ENCODE results near the gene KCNK16. TPM values are rescaled to one million over a fixed set of nuclear protein-coding genes. Genes with fewer than 3 reads are reported as not detected.
"Not testable (repeated sequence)": the region's sequence is repeated elsewhere in the genome, so short reads cannot be mapped to it uniquely, and the experiment has no call there.

The KCNK16 gene
- polyA plus RNA-seq, 3 donors = not detected

- H3K36me3 ChIP-seq (replicated peaks in 1 of 2; ENCODE audit: control insufficient read depth in 1 of 2, insufficient read depth in 2 of 2, low read length in 2 of 2) = no peaks in the 10 kb centered on the region
- H3K9me3 Mint-ChIP-seq = peaks cover 0 to 6% (median 0%) of the 10 kb centered on the region in 7 donors
- intact Hi-C loops (cut with micrococcal nuclease) = no loop called here
- H3K27me3 Mint-ChIP-seq (ENCODE audit: low read depth in 3 of 3) = peaks cover 4 to 7% (median 6%) of the 10 kb centered on the region in 3 donors
- H3K27ac ChIP-seq (ENCODE audit: low read depth in 1 of 2, low read length in 2 of 2) = no peak overlapping the region
- no peaks in the 10 kb centered on the region for H4K20me1 ChIP-seq (ENCODE audit: insufficient read depth, low read length)
- WGBS (ENCODE audit: insufficient coverage) = no CpG with 5 or more reads among the region's 2 CpGs
- no peak overlapping the region for H2AFZ ChIP-seq (ENCODE audit: insufficient read depth, low read depth, low read length, poor library complexity, severe bottlenecking)
- H3K9me3 ChIP-seq (replicated peaks in 1 of 2; ENCODE audit: control insufficient read depth in 1 of 2, insufficient read depth in 1 of 2, low read length in 2 of 2) = no peaks in the 10 kb centered on the region
- peaks cover 28 to 32% of the 10 kb centered on the region in 2 donors for H3K4me1 ChIP-seq (ENCODE audit: control insufficient read depth in 1 of 2, insufficient read depth in 2 of 2, low read length in 2 of 2)
- H3K4me1 Mint-ChIP-seq = peaks cover 33% of the 10 kb centered on the region
- no peak overlapping the region for H3K4me3 ChIP-seq (replicated peaks in 1 of 3; ENCODE audit: low read depth in 2 of 3, low read length in 3 of 3)
- H3K27ac Mint-ChIP-seq = peak overlapping the region in 3 of 7 donors; percentile 13 to 79 (median 70)
- no peak overlapping the region for H3K4me2 ChIP-seq (replicated peaks; ENCODE audit: extremely low read depth, low read length, poor library complexity, severe bottlenecking)
- H3K4me3 Mint-ChIP-seq = no peak overlapping the region
- H3K79me2 ChIP-seq (ENCODE audit: insufficient read depth, low read length) = no peaks in the 10 kb centered on the region
- DNase-seq = peak; percentile 61 to 92 (median 78)
- TF ChIP-seq, protein P1, sequence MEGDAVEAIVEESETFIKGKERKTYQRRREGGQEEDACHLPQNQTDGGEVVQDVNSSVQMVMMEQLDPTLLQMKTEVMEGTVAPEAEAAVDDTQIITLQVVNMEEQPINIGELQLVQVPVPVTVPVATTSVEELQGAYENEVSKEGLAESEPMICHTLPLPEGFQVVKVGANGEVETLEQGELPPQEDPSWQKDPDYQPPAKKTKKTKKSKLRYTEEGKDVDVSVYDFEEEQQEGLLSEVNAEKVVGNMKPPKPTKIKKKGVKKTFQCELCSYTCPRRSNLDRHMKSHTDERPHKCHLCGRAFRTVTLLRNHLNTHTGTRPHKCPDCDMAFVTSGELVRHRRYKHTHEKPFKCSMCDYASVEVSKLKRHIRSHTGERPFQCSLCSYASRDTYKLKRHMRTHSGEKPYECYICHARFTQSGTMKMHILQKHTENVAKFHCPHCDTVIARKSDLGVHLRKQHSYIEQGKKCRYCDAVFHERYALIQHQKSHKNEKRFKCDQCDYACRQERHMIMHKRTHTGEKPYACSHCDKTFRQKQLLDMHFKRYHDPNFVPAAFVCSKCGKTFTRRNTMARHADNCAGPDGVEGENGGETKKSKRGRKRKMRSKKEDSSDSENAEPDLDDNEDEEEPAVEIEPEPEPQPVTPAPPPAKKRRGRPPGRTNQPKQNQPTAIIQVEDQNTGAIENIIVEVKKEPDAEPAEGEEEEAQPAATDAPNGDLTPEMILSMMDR (IDR thresholded peaks at IDR 0.05) = no peak
- no peak overlapping the region for H3K9ac ChIP-seq (ENCODE audit: insufficient read depth, low read length, poor library complexity, severe bottlenecking)
- H3K36me3 Mint-ChIP-seq = peaks cover 0 to 2% of the 10 kb centered on the region in 2 donors
- H3K27me3 ChIP-seq (ENCODE audit: control insufficient read depth in 2 of 2, insufficient read depth in 2 of 2, low read length in 2 of 2) = no peaks in the 10 kb centered on the region
Measured at GRCh38 chr6:39289490-39289889, 33.0 kb downstream of the KCNK16 start.

GRCh38 chr6:39287601-39288000 lies 34.9 kb downstream of the KCNK16 start:
- 100% methylated on average over 2 of the region's 3 CpGs for WGBS (ENCODE audit: insufficient coverage)
- Histone ChIP-seq H3K9ac (ENCODE audit: insufficient read depth, low read length, poor library complexity, severe bottlenecking) (no peak overlapping the region), H3K9me3 (replicated peaks in 1 of 2; ENCODE audit: control insufficient read depth in 1 of 2, insufficient read depth in 1 of 2, low read length in 2 of 2) (no peaks in the 10 kb centered on the region), H2AFZ (ENCODE audit: insufficient read depth, low read depth, low read length, poor library complexity, severe bottlenecking) (no peak overlapping the region), H3K36me3 (replicated peaks in 1 of 2; ENCODE audit: control insufficient read depth in 1 of 2, insufficient read depth in 2 of 2, low read length in 2 of 2) (no peaks in the 10 kb centered on the region), H3K4me2 (replicated peaks; ENCODE audit: extremely low read depth, low read length, poor library complexity, severe bottlenecking) (no peak overlapping the region), H3K4me3 (replicated peaks in 1 of 3; ENCODE audit: low read depth in 2 of 3, low read length in 3 of 3) (no peak overlapping the region), H3K27me3 (ENCODE audit: control insufficient read depth in 2 of 2, insufficient read depth in 2 of 2, low read length in 2 of 2) (no peaks in the 10 kb centered on the region), H3K79me2 (ENCODE audit: insufficient read depth, low read length) (no peaks in the 10 kb centered on the region), H3K27ac (ENCODE audit: low read depth in 1 of 2, low read length in 2 of 2) (no peak overlapping the region), H4K20me1 (ENCODE audit: insufficient read depth, low read length) (no peaks in the 10 kb centered on the region), H3K4me1 (ENCODE audit: control insufficient read depth in 1 of 2, insufficient read depth in 2 of 2, low read length in 2 of 2) (peaks cover 41 to 46% of the 10 kb centered on the region in 2 donors)
- intact Hi-C loops (cut with micrococcal nuclease) = no loop called here
- peaks cover 3 to 9% (median 4%) of the 10 kb centered on the region in 3 donors for H3K27me3 Mint-ChIP-seq (ENCODE audit: low read depth in 3 of 3)
- TF ChIP-seq, protein P1 (IDR thresholded peaks at IDR 0.05) = no peak
- no peak overlapping the region for H3K4me3 Mint-ChIP-seq
- H3K9me3 Mint-ChIP-seq = peaks cover 0 to 6% (median 0%) of the 10 kb centered on the region in 7 donors
- DNase-seq = no peak
- H3K27ac Mint-ChIP-seq = peak overlapping the region in 2 of 7 donors; percentile 17 to 74
- peaks cover 0 to 2% of the 10 kb centered on the region in 2 donors for H3K36me3 Mint-ChIP-seq
- H3K4me1 Mint-ChIP-seq = peaks cover 40% of the 10 kb centered on the region

DNA sequence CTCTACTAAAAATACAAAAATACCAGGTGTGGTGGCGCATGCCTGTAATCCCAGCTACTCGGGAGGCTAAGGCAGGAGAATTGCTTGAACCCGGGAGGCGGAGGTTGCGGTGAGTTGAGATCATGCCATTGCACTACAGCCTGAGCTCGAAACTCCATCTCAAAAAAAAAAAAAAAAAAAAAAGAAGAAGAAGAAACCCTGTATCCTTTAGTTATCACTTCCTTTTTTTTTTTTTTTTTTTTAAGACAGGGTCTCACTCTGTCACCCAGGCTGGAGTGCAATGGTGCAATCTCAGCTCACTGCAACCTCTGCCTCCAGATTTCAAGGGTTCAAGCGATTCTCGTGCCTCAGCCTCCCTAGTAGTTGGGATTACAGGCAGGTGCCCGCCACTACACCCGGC lies 35.9 kb downstream of the KCNK16 start:
- H3K9ac ChIP-seq (ENCODE audit: insufficient read depth, low read length, poor library complexity, severe bottlenecking); H3K36me3 Mint-ChIP-seq; H3K4me3 Mint-ChIP-seq; intact Hi-C loops (cut with micrococcal nuclease); H2AFZ ChIP-seq (ENCODE audit: insufficient read depth, low read depth, low read length, poor library complexity, severe bottlenecking); H3K4me2 ChIP-seq (replicated peaks; ENCODE audit: extremely low read depth, low read length, poor library complexity, severe bottlenecking); H3K79me2 ChIP-seq (ENCODE audit: insufficient read depth, low read length); H3K9me3 ChIP-seq (replicated peaks in 1 of 2; ENCODE audit: control insufficient read depth in 1 of 2, insufficient read depth in 1 of 2, low read length in 2 of 2); H3K4me3 ChIP-seq (replicated peaks in 1 of 3; ENCODE audit: low read depth in 2 of 3, low read length in 3 of 3); H3K36me3 ChIP-seq (replicated peaks in 1 of 2; ENCODE audit: control insufficient read depth in 1 of 2, insufficient read depth in 2 of 2, low read length in 2 of 2); H3K27me3 ChIP-seq (ENCODE audit: control insufficient read depth in 2 of 2, insufficient read depth in 2 of 2, low read length in 2 of 2); H3K9me3 Mint-ChIP-seq; H4K20me1 ChIP-seq (ENCODE audit: insufficient read depth, low read length); H3K27ac ChIP-seq (ENCODE audit: low read depth in 1 of 2, low read length in 2 of 2): not testable (repeated sequence)
- H3K4me1 ChIP-seq (ENCODE audit: control insufficient read depth in 1 of 2, insufficient read depth in 2 of 2, low read length in 2 of 2) = peaks cover 49 to 53% of the 10 kb centered on the region in 2 donors
- no CpG with 5 or more reads among the region's 10 CpGs for WGBS (ENCODE audit: insufficient coverage)
- H3K4me1 Mint-ChIP-seq = peaks cover 48% of the 10 kb centered on the region
- peak in 2 of 3 donors; percentile 24 to 25 for DNase-seq
- peaks cover 2 to 12% (median 2%) of the 10 kb centered on the region in 3 donors for H3K27me3 Mint-ChIP-seq (ENCODE audit: low read depth in 3 of 3)
- H3K27ac Mint-ChIP-seq = peak overlapping the region in 6 of 7 donors; percentile 45 to 83 (median 70)
